Muscle layer of duodenum (tissue), 2 donors: ENCODE measurements around the gene THRB.
A peak's percentile ranks its signal among the peaks of the same experiment; 100 is the strongest.

Experiments
- H3K27ac ChIP-seq: one replicate; pipeline ENCODE4 v1.7.0; 2013; ENCODE audit warnings: mild to moderate bottlenecking, low read length
- H3K27me3 ChIP-seq: one replicate; pipeline ENCODE4 v1.7.0; 2013; ENCODE audit warnings: low read depth, mild to moderate bottlenecking, control low read depth, low read length
- H3K36me3 ChIP-seq, 2 donors: one replicate each; pipeline ENCODE4 v1.7.0; 2013; ENCODE audit warnings: low read length in 2 of 2, control low read depth in 1 of 2, mild to moderate bottlenecking in 1 of 2; ENCODE audit not compliant: insufficient read depth in 2 of 2, control insufficient read depth in 1 of 2
- H3K4me1 ChIP-seq, 2 donors: one replicate each; pipeline ENCODE4 v1.7.0; 2013; ENCODE audit warnings: low read length in 2 of 2, mild to moderate bottlenecking in 2 of 2, control low read depth in 1 of 2, moderate library complexity in 1 of 2; ENCODE audit not compliant: insufficient read depth in 2 of 2, control insufficient read depth in 1 of 2
- H3K4me3 ChIP-seq, 2 donors: one replicate each; pipeline ENCODE4 v1.7.0; 2013; ENCODE audit warnings: low read length in 2 of 2, low read depth in 1 of 2, mild to moderate bottlenecking in 1 of 2
- H3K9me3 ChIP-seq, 2 donors: one replicate each; pipeline ENCODE4 v1.7.0; 2013; ENCODE audit warnings: low read length in 2 of 2, control low read depth in 1 of 2, mild to moderate bottlenecking in 1 of 2; ENCODE audit not compliant: control insufficient read depth in 1 of 2
- donor health status: healthy.

Gene THRB

DNA sequence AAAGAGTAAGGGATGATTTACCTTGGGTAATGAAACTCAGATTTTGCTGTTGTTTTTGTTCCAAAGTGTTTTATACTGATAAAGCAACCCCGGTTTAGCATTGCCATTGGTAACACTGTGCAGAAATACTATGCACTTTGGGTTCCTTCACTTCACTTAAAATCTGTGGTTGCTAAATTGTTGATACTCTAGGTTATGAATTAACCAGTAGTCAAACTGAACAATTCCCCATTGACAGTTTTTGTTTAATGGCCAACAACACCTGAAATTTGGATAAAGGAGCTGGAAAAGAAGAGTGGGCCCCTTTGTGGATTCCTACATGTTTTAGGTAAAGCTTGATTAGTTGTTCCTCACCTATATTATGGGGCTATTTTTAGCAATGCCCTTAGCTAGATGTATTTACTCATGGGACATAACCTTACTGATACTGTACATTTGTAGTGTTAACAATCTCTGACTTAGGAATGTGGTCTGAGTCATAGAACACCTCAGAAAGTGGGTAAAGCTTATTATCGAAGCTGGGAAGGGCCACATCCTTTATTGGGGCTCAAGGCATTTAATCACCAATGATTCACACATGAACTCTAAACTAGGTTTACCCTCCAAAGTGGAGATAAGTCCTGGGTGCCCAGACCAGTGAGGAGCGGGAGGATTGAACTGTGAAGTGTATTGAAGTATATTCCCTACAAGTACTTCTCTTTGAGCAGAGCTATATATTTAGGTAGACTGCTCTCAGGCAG is 29.5 kb upstream of the THRB start:
- Histone ChIP-seq H3K36me3 (no peaks in the 10 kb centered on the region), H3K9me3 (no peaks in the 10 kb centered on the region), H3K4me3 (no peak overlapping the region), H3K27ac (no peak overlapping the region), H3K27me3 (no peaks in the 10 kb centered on the region), H3K4me1 (peaks cover 0 to 10% of the 10 kb centered on the region in 2 donors)

DNA sequence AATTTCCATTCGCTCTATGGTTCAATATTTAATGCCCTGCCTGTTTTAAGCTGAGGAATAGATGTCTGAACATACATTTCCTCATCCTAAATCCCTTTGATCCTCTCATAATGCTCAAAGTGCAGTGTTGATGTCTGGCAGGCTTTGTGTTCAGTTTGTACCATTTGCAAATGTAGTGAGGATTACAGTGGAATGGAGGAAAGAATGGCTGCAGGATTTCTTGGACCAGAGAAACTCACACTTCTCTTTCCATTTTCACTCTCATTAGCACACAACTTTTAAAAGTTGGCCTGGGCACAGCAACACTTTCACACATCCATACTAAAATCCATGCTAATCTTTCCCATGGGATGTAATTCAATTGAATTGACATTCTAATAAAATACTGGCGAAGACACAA is 28.6 kb upstream of the THRB start:
- no peaks in the 10 kb centered on the region for H3K27me3 ChIP-seq
- H3K4me1 ChIP-seq = peaks cover 0 to 10% of the 10 kb centered on the region in 2 donors
- H3K36me3 ChIP-seq = no peaks in the 10 kb centered on the region
- H3K27ac ChIP-seq = no peak overlapping the region
- no peaks in the 10 kb centered on the region for H3K9me3 ChIP-seq
- no peak overlapping the region for H3K4me3 ChIP-seq

DNA sequence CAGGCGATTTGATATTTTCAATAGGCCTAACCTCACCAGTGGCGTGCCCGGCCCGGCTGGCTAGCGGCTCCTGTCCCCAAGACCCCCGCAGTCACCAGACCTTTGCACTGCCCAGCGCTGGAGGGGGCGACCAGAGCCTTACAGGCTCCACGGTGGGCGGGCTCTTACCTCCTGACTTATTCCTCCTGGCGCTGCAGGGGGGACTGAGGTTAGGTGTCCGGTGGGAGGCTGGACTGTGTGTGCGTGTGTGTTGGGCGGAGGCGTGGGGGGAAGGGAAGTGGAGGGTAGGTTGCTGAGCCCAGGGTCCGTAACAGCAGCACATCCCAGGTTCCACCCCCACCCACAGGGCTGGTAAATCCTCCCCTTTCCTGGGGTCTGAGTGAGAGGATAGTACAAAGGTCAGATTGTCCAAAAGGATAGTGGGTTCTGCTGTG is 27.5 kb upstream of the THRB start:
- no peaks in the 10 kb centered on the region for H3K36me3 ChIP-seq
- no peak overlapping the region for H3K27ac ChIP-seq
- H3K4me1 ChIP-seq = peaks cover 0 to 10% of the 10 kb centered on the region in 2 donors
- no peaks in the 10 kb centered on the region for H3K27me3 ChIP-seq
- H3K9me3 ChIP-seq = no peaks in the 10 kb centered on the region
- peak overlapping the region; percentile 33 to 79 for H3K4me3 ChIP-seq

DNA sequence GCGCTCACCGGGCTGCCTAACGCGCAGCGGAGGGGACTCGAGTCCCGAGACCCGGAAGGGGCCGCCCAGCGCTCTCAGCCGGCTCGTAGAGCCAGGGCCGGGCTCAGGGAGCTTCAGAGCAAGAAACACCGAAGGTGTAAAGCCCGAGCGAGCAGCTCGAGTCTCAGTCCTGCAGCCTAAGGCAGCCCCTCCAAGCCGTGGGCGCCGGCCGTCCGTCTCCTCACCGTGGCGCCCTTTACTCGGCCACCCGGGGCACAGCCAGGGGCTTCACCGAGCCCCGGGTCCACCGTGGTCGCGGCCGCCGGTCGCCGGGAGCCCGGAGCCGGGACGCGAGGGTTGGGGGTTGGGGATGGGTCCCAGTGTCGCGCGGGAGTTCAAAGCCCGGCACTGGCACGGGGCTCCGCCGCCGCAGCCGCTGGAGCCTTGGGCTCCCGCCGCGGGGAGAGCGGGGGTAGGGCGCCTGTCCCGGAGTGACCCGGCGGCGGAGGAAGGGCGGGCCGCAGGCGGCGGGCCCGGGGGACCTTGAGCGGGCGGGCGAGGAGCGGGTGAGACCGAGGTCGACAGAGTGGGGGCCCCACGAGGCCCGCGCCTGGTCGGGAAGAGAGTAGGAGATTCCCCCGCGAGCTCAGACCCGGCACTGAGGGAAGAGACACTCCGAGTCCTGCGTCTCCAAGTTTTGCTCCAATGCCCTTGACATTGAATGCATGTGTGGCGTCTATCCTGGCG is 26.9 kb upstream of the THRB start:
- H3K4me1 ChIP-seq = peaks cover 0 to 5% of the 10 kb centered on the region in 2 donors
- peak overlapping the region; percentile 52 to 79 for H3K4me3 ChIP-seq
- H3K36me3 ChIP-seq = no peaks in the 10 kb centered on the region
- H3K27me3 ChIP-seq = no peaks in the 10 kb centered on the region
- H3K27ac ChIP-seq = no peak overlapping the region
- H3K9me3 ChIP-seq = no peaks in the 10 kb centered on the region

DNA sequence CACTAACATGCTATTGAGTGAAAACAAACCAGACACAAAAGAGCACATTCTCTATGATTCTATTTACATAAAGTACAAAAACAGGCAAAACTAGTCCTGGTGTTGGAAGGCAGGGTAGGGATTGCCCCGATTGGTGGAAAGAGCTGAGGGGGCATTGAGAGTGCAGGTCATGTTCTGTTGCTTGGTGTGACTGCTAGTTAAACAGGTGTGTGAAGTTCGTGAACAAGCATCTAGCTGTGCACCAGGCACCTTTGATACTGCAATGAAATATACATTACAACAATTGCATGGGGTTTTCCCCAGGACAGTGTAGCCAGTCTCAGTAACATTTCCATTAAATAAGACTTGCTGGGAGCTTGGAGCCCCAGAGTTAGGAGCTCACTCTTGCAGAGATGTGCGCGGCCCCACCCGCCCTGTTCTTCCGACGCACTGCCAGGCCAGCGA is 26.3 kb upstream of the THRB start:
- H3K4me3 ChIP-seq = peak overlapping the region; percentile 52 to 79
- H3K4me1 ChIP-seq = peaks cover 0 to 5% of the 10 kb centered on the region in 2 donors

DNA sequence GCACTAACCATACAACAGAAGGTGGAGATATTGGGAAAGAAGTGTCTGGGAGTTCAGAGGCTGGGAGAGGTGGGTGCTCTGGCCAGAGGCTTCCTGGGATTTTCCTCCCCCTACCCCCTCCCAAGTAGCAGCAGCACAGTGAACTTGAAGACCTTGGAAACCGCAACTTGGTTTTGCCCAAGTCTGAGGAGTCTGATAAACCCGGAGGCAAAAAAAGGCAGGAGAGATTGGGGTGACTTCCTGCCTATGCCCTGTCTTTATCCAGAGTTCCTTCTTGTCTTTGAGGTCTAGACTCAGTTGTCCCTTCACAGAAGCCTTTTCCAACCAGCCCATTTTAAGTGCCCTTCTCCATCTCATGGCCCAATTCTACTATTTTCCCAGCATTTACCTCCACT is 25.4 kb upstream of the THRB start:
- H3K27me3 ChIP-seq = no peaks in the 10 kb centered on the region
- peaks cover 0 to 5% of the 10 kb centered on the region in 2 donors for H3K4me1 ChIP-seq
- no peaks in the 10 kb centered on the region for H3K36me3 ChIP-seq
- no peaks in the 10 kb centered on the region for H3K9me3 ChIP-seq
- H3K4me3 ChIP-seq = no peak overlapping the region
- no peak overlapping the region for H3K27ac ChIP-seq

More for the DNA sequence above, 26.3 kb upstream of the THRB start:
- Histone ChIP-seq H3K9me3 (no peaks in the 10 kb centered on the region), H3K27ac (no peak overlapping the region), H3K27me3 (no peaks in the 10 kb centered on the region), H3K36me3 (no peaks in the 10 kb centered on the region)

DNA sequence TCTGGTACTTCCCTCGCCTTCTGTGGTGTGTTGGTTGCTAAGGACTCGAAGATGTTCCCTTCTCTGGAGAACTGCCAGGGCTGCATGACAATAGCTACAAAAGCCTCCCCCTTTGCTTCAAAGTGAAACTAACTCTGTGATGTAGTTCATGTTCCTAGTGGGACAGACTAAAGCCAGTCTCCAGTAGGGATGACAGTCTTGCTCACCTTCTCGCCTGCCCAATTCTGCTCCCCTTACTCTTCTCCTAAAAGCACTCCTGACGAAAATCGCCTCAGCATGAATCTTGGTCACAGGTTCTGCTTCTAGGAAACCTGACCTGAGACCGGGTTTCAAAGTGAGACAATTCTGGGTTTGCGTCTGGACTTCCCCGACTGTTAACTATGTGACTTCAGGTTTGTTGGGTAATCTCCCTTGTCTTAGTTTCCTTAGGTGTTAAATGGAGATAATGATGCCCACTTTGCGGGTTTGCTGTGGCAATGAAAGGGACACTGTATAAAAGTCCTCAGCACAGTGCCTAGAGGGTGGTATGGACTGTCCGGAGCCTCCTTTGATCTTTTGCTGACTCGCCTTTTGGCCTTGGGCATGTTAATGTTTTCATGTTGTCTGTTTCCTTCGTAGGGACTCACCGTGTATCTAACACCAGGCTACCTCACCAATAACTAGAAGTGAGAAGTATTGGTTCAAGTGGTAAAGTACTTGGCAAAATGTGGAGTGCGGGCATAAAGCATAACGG is 24.9 kb upstream of the THRB start:
- H3K9me3 ChIP-seq = no peaks in the 10 kb centered on the region
- no peaks in the 10 kb centered on the region for H3K27me3 ChIP-seq
- H3K27ac ChIP-seq = no peak overlapping the region
- peaks cover 0 to 5% of the 10 kb centered on the region in 2 donors for H3K4me1 ChIP-seq
- H3K4me3 ChIP-seq = no peak overlapping the region
- no peaks in the 10 kb centered on the region for H3K36me3 ChIP-seq

DNA sequence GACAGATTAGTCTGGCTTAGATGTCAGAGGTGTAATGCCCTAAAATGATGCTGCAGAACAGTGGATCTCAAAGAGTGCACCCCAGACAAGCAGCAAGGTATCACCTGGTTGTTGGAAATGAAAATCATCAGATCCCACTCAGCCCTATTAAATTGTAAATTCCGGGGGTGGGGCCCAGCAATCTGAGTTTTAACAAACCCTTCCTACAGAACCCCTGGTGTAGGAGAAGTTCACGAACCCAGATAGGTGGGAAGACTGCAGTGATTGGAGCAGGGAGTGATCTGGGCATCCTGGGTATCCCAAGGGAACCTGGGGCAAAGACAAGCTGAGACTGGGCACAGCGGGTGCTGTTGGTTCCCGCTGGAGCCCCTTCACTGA is 24.3 kb upstream of the THRB start:
- no peaks in the 10 kb centered on the region for H3K9me3 ChIP-seq
- no peak overlapping the region for H3K27ac ChIP-seq
- no peaks in the 10 kb centered on the region for H3K27me3 ChIP-seq
- no peak overlapping the region for H3K4me3 ChIP-seq
- no peaks in the 10 kb centered on the region for H3K36me3 ChIP-seq
- peaks cover 0 to 5% of the 10 kb centered on the region in 2 donors for H3K4me1 ChIP-seq

DNA sequence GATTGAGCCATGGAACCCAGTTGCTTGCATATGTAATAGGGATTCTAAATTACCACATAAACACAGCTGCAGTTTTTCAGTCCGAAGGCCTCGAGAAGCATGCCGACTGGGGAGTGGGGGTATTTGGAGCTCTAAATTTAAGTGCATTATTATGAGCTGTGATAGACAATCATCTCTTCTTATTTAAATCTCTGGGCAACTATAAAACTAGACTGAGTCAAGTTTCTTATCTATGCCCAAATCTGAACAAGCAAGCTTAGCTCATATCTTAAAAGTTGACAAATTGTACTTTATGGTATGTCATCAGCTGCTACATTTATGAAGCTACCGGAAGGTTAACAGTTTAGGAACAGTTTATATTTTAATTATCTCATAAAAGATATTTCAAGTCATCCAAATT is 19.5 kb upstream of the THRB start:
- H3K4me3 ChIP-seq = no peak overlapping the region
- no peaks in the 10 kb centered on the region for H3K9me3 ChIP-seq
- no peaks in the 10 kb centered on the region for H3K36me3 ChIP-seq

DNA sequence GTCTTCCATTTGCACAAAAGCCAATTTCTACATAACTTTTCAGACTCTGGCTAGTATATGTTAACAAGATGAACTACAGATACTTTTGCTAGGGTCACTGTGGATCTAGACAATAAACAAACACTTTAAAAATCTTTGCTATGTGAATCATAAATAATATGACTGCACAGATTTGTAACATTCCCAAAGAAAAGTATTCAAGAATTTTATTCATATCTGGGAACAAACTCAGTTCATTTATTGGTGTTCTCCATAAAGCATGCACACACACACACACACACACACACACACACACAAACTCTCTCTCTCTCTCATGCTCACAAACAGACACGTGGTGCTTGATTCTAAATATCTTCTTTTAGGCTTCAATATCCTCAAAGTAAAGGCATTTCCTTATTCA is 18.8 kb upstream of the THRB start:
- H3K4me1 ChIP-seq = no peaks in the 10 kb centered on the region
- H3K27me3 ChIP-seq = no peaks in the 10 kb centered on the region
- no peak overlapping the region for H3K27ac ChIP-seq
- H3K4me3 ChIP-seq = no peak overlapping the region
- H3K36me3 ChIP-seq = no peaks in the 10 kb centered on the region
- no peaks in the 10 kb centered on the region for H3K9me3 ChIP-seq

More for the DNA sequence above, 19.5 kb upstream of the THRB start:
- Histone ChIP-seq H3K27ac (no peak overlapping the region), H3K4me1 (no peaks in the 10 kb centered on the region), H3K27me3 (no peaks in the 10 kb centered on the region)

DNA sequence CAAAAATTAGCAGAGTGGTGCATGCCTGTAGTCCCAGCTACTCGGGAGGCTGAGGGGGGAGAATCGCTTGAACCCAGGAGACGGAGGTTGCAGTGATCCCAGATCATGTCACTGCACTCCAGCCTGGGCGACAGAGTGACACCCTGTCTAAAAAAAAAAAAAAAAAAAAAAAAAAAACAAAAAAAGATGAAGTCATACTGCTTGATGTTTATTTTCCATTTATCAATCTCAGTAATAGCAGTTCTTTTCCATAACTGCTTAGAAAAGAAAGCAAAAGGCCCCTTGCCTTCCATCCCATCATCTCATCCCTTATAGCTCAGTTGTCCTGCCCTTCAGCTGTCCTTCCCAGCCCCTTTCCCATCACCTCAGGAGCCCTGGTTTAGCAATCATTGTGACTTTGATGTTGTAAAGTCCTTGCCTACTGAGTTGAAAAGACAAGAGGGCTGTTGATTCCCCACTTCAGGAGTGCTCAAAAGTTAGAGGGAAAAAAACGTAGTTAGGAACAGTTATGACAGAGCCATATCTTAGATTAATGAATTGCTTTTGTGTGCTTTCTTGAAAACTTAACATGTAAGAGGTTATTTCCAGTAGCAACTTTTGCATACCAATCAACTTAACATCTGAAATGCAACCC is 18.0 kb upstream of the THRB start:
- no peak overlapping the region for H3K4me3 ChIP-seq
- H3K4me1 ChIP-seq = no peaks in the 10 kb centered on the region
- H3K9me3 ChIP-seq = no peaks in the 10 kb centered on the region
- no peaks in the 10 kb centered on the region for H3K27me3 ChIP-seq
- H3K36me3 ChIP-seq = no peaks in the 10 kb centered on the region
- H3K27ac ChIP-seq = no peak overlapping the region
